Breast epithelium (tissue), 3 donors: ENCODE results near the gene CRISP3.
"Not testable (repeated sequence)": the region's sequence is repeated elsewhere in the genome, so short reads cannot be mapped to it uniquely, and the experiment has no call there.

Experiments
- CTCF ChIP-seq, 3 donors: fragments of 450-650 bp; IDR thresholded peaks; one replicate each; pipeline ENCODE4 v1.5.1; 2016 to 2017; ENCODE audit warnings: antibody characterized with exemption in 3 of 3, mild to moderate bottlenecking in 3 of 3, moderate library complexity in 3 of 3
- POLR2A ChIP-seq: fragments of 450-650 bp; IDR thresholded peaks from one replicate; pipeline ENCODE4 v1.6.1; 2016; ENCODE audit warnings: antibody characterized with exemption, mild to moderate bottlenecking, moderate library complexity

GRCh38 chr6:49723917-49724316 lies 20.3 kb downstream of the CRISP3 start:
- not testable (repeated sequence) for TF ChIP-seq POLR2A; CTCF (IDR thresholded peaks at IDR 0.05)
